Measurements from ENCODE around the gene BTBD8.
"Not testable (repeated sequence)": the region's sequence is repeated elsewhere in the genome, so short reads cannot be mapped to it uniquely, and the experiment has no call there.

The BTBD8 gene

GRCh38 chr1:92080128-92080985, at the start of gene BTBD8:
Gene BTBD8 (plus strand): TSS chr1:92080345. CDS start chr1:92080572, 227 bp downstream.
- DNase-seq (ENCODE audit: low read depth), result peak; percentile 54

DNA sequence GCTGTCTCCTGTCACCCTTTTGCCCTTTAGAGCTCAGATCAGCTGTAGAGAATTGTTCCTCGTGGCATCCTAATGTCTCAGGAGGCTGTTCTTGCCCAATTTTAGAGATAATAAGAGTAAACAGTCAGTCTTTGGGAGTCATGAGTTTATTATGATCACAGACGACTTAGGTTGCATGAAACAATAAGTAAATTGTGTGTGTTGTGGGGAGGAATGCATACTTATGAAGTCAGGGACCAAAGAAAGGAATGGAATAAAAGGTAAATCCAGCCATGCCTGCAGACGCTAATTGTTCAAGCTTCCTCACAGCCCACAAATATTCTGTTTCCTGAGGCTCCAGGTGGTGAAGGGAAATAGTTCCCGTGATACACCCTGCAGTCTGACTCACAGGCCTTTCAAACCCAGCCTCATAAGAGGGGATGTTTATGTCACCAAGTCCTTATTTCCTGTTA, 49.5 kb upstream of the BTBD8 start:
- no peak for DNase-seq (ENCODE audit: low read depth)

DNA sequence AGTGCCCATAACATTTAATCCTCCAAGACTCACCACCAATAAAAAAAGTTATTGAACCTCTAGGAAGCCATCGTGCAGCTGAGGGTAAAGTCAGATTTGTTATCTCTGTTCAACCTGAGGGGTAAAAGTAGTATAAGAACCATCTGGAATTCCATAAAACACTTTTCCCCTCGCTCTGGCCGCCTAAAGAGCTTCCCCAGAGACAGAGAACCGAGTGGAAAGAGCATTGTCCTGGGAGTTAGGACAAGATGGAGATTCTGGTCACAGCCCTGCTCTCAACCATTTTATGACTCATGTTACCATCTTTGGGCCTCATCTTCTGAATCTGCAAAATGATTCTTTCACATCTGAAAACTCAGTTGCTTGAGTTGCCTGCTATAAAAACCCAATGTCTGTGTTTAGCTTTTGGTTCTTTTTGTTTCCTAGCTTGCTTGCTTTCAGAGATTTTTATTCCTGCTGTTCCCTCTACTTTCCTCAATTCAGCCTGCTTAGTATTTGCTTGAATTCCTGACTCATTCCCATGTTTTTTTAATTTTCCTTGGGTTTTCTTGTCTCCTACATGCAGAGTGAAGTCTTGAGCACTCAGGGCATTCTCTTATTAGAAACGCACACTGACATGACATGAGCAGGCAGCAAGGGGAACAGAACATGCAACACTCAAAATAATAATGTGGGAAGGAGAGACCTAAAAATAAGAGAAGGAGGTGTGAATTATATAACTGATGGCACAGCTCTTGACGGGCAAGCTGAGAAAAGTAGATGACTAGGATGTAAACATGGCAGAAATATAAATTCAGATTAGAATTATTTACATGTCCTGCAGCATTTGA, 48.6 kb upstream of the BTBD8 start:
- no peak for DNase-seq (ENCODE audit: low read depth)

DNA sequence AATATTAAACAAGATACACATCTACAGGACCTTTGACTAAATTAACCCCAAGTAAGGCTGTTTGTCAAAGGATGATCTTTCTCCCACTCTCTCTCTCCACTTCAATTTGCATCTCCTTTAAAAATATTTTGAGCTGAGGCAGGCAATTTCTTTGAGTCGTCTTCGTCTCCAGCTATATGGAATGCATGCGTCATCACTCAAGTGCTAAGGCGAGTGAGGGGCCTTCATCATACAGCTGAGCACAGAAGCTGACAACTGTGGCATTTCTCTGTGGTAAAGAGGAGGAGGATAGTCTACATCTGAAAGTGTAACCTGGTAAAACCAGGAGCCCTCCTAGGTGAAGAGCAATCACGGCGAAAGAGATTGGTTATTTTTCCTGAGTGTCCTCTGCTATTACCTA, 42.7 kb upstream of the BTBD8 start:
- no peak for DNase-seq (ENCODE audit: low read depth)

DNA sequence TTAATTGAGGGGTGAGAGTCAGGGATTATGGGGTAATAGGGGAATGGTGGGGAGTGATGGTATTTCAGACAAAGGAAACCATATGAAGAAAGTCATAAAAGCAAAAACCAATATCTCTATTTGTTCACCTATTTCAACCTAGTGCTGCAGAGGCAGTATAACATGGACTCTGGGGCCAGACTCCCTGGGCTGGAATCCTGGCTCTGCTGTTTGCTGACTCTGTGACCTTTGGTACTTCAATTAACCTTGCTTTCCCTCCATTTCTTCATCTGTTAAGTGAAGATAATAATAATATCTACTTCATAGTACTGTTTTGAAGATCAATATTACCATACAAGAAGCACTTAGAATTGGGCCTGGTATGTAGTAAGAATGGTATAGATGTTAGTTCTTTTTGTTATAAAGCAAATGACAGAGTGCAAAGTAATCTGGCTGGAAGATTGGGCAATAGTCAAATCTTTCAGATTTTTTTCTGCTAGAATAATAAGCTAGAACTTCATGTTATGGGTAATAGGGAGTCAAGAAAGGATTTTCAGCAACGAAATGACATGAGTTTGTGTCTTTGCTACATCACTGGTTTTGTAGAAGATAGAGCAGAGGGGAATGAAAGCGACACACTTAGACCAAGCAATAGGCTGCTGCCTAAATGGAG, 41.3 kb upstream of the BTBD8 start:
- DNase-seq (ENCODE audit: low read depth), result no peak

DNA sequence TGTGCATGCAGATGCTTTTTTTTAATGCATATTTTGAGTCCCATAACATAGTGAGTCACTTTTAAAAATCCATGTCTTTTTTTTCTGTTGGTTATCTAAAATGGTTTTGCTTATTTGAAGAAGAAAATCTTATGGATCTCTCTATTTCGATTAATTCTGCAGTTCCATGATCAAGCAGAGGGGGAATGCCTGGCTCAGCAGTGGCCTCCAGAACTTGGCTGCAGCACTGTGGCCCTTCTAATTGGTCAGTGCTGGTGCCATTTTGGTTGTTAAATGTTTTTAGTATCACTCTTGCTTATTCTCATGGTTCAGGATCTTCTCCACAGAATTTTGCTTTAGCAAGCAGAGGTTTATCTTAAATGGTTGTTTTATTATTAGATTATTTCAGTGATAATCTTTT, 39.2 kb upstream of the BTBD8 start:
- no peak for DNase-seq (ENCODE audit: low read depth)

- DNase-seq (ENCODE audit: low read depth), result no peak
These were observed 36.5 kb upstream of the BTBD8 start for GRCh38 chr1:92043621-92044020.

DNA sequence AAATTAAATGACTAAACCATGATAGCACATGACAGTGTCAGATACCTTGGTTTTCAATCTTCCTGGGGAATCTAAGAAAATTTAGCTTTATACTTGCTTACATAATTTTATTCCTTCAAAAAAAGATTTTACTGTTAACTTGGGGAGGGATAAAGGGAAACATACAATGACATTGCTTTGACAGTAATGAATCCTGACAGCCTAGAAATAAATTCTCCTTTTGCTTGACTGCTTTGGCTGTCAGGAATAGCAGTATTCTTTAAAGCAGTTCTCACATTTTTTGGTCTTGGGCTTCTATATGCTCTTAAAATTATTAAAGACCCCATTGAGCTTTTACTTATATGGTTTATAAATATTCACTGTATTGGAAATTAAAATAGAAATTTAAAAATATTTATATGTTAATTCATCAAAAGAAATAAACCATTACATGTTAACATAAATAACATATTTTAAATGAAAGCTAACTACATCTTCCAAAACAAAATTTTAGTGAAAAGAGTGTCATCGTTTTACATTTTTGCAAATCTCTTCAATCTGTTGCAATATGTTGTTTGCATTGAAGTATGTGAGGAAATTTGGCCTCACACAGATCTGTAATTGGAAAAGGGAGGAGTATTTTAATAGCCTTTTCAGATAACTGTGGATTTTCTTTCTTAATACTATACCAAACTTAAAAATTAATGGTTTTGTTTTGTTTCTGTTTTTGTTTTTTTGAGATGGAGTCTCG, 34.2 kb upstream of the BTBD8 start:
- DNase-seq (ENCODE audit: low read depth), result no peak

DNA sequence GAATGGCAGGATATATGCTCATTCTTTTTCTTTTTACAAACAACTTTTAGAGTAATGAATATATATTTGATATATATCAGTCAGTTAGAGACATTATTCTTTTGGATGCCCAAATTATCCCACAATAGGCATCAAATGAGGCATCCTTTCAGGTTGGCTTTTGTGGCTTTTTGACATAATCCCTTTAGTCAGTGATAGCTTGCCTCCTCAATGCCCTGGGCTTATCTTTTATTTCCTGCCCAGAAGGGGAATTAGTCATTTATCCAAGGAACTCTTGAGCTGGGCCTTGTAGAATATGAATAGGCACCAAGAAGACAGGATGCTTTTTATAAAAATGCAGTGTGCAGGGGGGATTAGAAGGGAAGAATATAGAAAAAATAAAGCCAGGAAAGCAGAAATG, 28.2 kb upstream of the BTBD8 start:
- DNase-seq (ENCODE audit: low read depth), result no peak

- no peak for DNase-seq (ENCODE audit: low read depth)
These were observed 15.1 kb upstream of the BTBD8 start for GRCh38 chr1:92065042-92065441.

DNA sequence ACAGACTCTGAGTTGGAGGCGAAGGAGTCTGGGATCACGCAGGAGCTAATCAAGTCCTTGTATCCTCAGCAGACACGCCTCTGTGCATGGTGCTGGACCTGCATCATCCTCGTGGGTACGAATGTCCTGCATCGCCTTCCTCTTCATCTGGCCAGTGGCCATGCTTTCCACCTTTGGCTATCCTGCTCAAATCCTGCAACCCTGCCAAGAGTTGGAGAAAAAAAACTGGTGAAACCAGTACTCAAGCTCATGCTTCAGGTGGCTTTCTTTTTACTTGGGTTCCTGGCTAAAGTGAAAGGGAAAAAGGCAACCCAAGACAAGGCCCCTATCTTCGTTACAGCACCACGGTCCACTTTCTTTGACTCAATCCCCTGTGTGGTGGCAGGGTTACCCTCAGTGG, 13.8 kb upstream of the BTBD8 start:
- DNase-seq (ENCODE audit: low read depth), result no peak

DNA sequence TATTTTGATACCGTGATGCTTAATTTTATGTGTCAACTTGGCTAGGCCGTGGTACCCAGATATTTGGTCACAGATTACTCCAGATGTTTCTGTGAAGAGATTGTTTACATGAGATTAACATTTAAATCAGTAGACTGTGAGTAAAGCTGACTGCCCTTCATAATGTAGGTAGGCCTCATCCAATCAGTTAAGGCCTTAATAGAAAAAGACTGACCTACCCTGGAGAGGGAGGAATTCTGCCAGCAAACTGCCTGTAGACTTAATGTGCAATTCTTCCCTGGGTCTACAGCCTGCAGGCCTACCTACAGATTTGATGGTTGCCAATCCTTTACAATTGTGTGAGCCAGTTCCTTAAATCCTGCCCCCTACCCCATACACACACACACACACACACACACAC, 9.3 kb upstream of the BTBD8 start:
- DNase-seq (ENCODE audit: low read depth), result no peak

- DNase-seq (ENCODE audit: low read depth), result not testable (repeated sequence)
These were observed 5.7 kb upstream of the BTBD8 start for GRCh38 chr1:92074446-92074845.

- DNase-seq (ENCODE audit: low read depth), result no peak
These were observed 4.8 kb upstream of the BTBD8 start, which contains the start of gene SETSIP for GRCh38 chr1:92075311-92075710. Gene SETSIP (minus strand): TSS chr1:92075411. CDS start chr1:92075411, 0 bp downstream.

DNA sequence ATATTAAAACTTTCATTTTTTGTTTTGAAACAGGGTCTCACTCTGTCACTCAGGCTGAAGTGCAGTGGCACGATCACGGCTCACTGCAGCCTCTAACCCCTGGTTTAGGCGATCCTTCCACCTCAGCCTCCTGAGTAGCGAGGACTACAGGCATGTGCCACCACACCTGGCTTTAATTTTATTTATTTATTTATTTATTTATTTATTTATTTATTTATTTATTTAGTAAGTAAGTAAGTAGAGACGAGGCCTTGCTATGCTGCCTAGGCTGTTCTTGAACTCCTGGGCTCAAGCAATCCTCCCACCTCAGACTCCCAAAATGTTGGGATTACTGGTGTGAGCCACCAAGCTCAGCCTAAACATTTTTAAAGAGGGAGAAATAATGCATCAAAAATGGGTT, 3.8 kb upstream of the BTBD8 start:
- no peak for DNase-seq (ENCODE audit: low read depth)

- not testable (repeated sequence) for DNase-seq (ENCODE audit: low read depth)
These were observed 2.1 kb upstream of the BTBD8 start for GRCh38 chr1:92078077-92078476.

DNA sequence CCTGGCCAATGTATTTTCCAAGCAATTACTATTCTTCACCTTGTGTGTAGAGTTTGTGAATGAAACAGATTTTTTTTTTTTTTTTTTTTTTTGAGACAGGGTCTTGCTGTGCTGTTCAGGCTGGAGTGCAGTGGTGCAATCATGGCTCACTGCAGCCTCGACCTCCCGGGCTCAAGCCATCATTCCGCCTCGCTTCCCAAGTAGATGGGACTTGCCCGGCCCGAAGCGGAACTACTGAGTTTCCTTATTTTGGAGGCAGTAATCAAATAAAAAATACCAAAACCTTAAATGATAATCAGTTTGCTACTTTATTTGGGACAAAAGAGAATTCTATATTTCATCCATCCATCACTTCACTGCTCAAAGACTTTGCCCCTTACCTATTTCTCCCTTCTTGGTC, 704 bp upstream of the BTBD8 start:
- DNase-seq (ENCODE audit: low read depth), result no peak

- DNase-seq (ENCODE audit: low read depth), result no peak
These were observed 886 bp downstream of the BTBD8 start for GRCh38 chr1:92081031-92081430.

- DNase-seq (ENCODE audit: low read depth), result no peak
These were observed 4.5 kb downstream of the BTBD8 start for GRCh38 chr1:92084651-92085050.

DNA sequence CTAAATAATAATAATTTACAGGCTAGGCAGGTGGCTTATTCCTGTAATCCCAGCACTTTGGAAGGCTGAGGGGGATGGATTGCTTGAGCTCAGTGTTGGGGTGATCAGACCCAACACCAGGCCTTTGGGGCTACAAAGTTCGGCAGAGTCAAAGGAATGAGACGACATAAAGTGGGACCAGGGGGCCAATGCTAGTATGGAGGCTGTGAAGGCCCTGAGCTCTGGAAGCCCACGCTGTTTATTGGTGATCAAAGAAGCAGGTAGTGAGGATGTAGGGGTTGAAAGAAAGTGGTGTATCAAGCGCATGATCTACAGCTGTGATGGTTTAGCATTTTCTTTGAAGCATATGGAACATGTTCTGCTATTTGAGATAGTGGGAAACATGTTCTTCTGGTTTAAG, 5.6 kb downstream of the BTBD8 start:
- no peak for DNase-seq (ENCODE audit: low read depth)

- DNase-seq (ENCODE audit: low read depth), result peak; percentile 14
These were observed 7.4 kb downstream of the BTBD8 start for GRCh38 chr1:92087542-92087941.

- no peak for DNase-seq (ENCODE audit: low read depth)
These were observed 11.5 kb downstream of the BTBD8 start for GRCh38 chr1:92091625-92092024.

All from fibroblast of the conjunctiva (primary cell).